SU-DHL-6 (cell line): ENCODE results near the gene ANKLE1.

Experiments
- H2AFZ ChIP-seq: fragments of 200-600 bp; sonication (generic); 2 replicates; pipeline ENCODE4 v1.6.1; 2014; ENCODE audit warnings: low read depth, mild to moderate bottlenecking, moderate library complexity, mixed read lengths, antibody characterized with exemption, low read length; ENCODE audit not compliant: severe bottlenecking
- H3F3A ChIP-seq: fragments of 200-600 bp; shearing (Covaris generic); 2 replicates; pipeline ENCODE4 v1.6.0; 2016; ENCODE audit warnings: antibody characterized with exemption, mild to moderate bottlenecking; ENCODE audit not compliant: insufficient read depth
- H3K27ac ChIP-seq: fragments of 200-600 bp; sonication (generic); 2 replicates; pipeline ENCODE4 v1.5.1; 2016; ENCODE audit warnings: low read depth, mild to moderate bottlenecking, low read length, moderate library complexity, mixed read lengths
- H3K27me3 ChIP-seq: fragments of 200-600 bp; sonication (generic), shearing (Covaris generic); 2 replicates; pipeline ENCODE4 v1.6.0; 2014; ENCODE audit warnings: mild to moderate bottlenecking, low read length
- H3K36me3 ChIP-seq: fragments of 200-600 bp; sonication (generic); 2 replicates; pipeline ENCODE4 v1.6.1; 2014; ENCODE audit warnings: mild to moderate bottlenecking, low read length, mixed read lengths
- H3K4me2 ChIP-seq: fragments of 300-600, 200-600 bp; shearing (Covaris generic), sonication (generic); 2 replicates; pipeline ENCODE4 v1.6.0; 2014; ENCODE audit warnings: low read length, low read depth, mild to moderate bottlenecking; ENCODE audit not compliant: poor library complexity, severe bottlenecking
- H3K4me3 ChIP-seq: fragments of 200-600 bp; sonication (generic); 2 replicates; pipeline ENCODE4 v1.5.1; 2014; ENCODE audit warnings: antibody characterized with exemption, low read length, mild to moderate bottlenecking, mixed read lengths; ENCODE audit not compliant: insufficient read depth, poor library complexity, severe bottlenecking
- H3K79me2 ChIP-seq: fragments of 200-600 bp; sonication (generic); 2 replicates; pipeline ENCODE4 v1.6.1; 2014; ENCODE audit warnings: mild to moderate bottlenecking, low read length, moderate library complexity; ENCODE audit not compliant: insufficient read depth
- H3K9ac ChIP-seq: fragments of 200-600 bp; sonication (generic); 2 replicates; pipeline ENCODE4 v1.7.0; 2014; ENCODE audit warnings: mild to moderate bottlenecking, low read length
- H3K9me2 ChIP-seq: fragments of 200-600 bp; sonication (generic); replicated peaks from 2 replicates; pipeline ENCODE4 v1.6.1; 2014; ENCODE audit warnings: low read length; ENCODE audit not compliant: insufficient read depth
- H3K9me3 ChIP-seq: fragments of 200-600 bp; sonication (generic); 2 replicates; pipeline ENCODE4 v1.6.1; 2014; ENCODE audit warnings: low read length, mixed read lengths; ENCODE audit not compliant: insufficient read depth
- H4K20me1 ChIP-seq: fragments of 200-600 bp; sonication (generic); 2 replicates; pipeline ENCODE4 v1.6.1; 2014; ENCODE audit warnings: low read depth, mild to moderate bottlenecking, antibody characterized with exemption, low read length, moderate library complexity, mixed read lengths
- CTCF ChIP-seq: fragments of 200-600 bp; sonication (generic); IDR thresholded peaks from one replicate; pipeline ENCODE4 v1.5.1; 2017; ENCODE audit warnings: antibody characterized with exemption, mild to moderate bottlenecking, low read length, moderate library complexity; ENCODE audit not compliant: insufficient read depth, poor library complexity, severe bottlenecking
- EZH2phosphoT487 ChIP-seq: fragments of 200-600 bp; sonication (generic), shearing (Covaris generic); conservative IDR thresholded peaks from 2 replicates; pipeline ENCODE4 v1.6.1; 2018; ENCODE audit warnings: mild to moderate bottlenecking, antibody characterized with exemption, low read length, moderate library complexity, mixed read lengths

The ANKLE1 gene

GRCh38 chr19:17325881-17326594 is 44.3 kb downstream of the ANKLE1 start:
- Histone ChIP-seq H3K27me3 (no peaks in the 10 kb centered on the region), H3K9me2 (no peaks in the 10 kb centered on the region), H3K9ac (no peak overlapping the region), H3F3A (peaks cover 3% of the 10 kb centered on the region; the same call in 1 of the 2 replicates), H3K4me3 (no peak overlapping the region), H3K27ac (no peak overlapping the region), H4K20me1 (no peaks in the 10 kb centered on the region), H2AFZ (no peak overlapping the region), H3K9me3 (no peaks in the 10 kb centered on the region), H3K36me3 (no peaks in the 10 kb centered on the region), H3K4me2 (no peak overlapping the region), H3K79me2 (no peaks in the 10 kb centered on the region)
- TF ChIP-seq CTCF (no peak), EZH2phosphoT487 (no peak)

GRCh38 chr19:17326595-17326966 is 44.9 kb downstream of the ANKLE1 start:
- Histone ChIP-seq H3K4me3 (no peak overlapping the region), H3K9me3 (no peaks in the 10 kb centered on the region), H3K27ac (no peak overlapping the region), H2AFZ (no peak overlapping the region), H3K9ac (no peak overlapping the region), H3K79me2 (no peaks in the 10 kb centered on the region), H3K4me2 (no peak overlapping the region), H3K27me3 (no peaks in the 10 kb centered on the region), H3K36me3 (no peaks in the 10 kb centered on the region), H3F3A (peaks cover 7% of the 10 kb centered on the region; the same call in 1 of the 2 replicates), H3K9me2 (no peaks in the 10 kb centered on the region), H4K20me1 (no peaks in the 10 kb centered on the region)
- TF ChIP-seq EZH2phosphoT487, result no peak
- TF ChIP-seq CTCF, result no peak

GRCh38 chr19:17327068-17327653 is 45.5 kb downstream of the ANKLE1 start:
- H3K4me3 ChIP-seq, result no peak overlapping the region
- no peaks in the 10 kb centered on the region for H3K27me3 ChIP-seq
- H3K9me3 ChIP-seq, result no peaks in the 10 kb centered on the region
- H3K79me2 ChIP-seq, result no peaks in the 10 kb centered on the region
- H3K36me3 ChIP-seq, result no peaks in the 10 kb centered on the region
- no peak overlapping the region for H3K27ac ChIP-seq
- no peak for TF ChIP-seq CTCF
- TF ChIP-seq EZH2phosphoT487, result no peak
- no peaks in the 10 kb centered on the region for H4K20me1 ChIP-seq
- H3K9ac ChIP-seq, result no peak overlapping the region
- H3F3A ChIP-seq, result peaks cover 7% of the 10 kb centered on the region; the same call in 1 of the 2 replicates
- no peak overlapping the region for H3K4me2 ChIP-seq
- no peak overlapping the region for H2AFZ ChIP-seq
- H3K9me2 ChIP-seq, result no peaks in the 10 kb centered on the region
